Measurements from ENCODE around the gene PLEKHO2.

PLEKHO2 gene

GRCh38 chr15:64843991-64844390 is 2.3 kb downstream of the PLEKHO2 start:
- ATAC-seq (ENCODE audit: low read depth) (no peak), DNase-seq (ENCODE audit: low spot score) (no peak)
- no peak for TF ChIP-seq CTCF (IDR thresholded peaks at IDR 0.05; ENCODE audit: poor library complexity, severe bottlenecking)
- no peaks in the 10 kb centered on the region for H3K9me3 ChIP-seq (ENCODE audit: severe bottlenecking)
- no peak overlapping the region for H3K27ac ChIP-seq (ENCODE audit: poor library complexity, severe bottlenecking)
- H3K4me3 ChIP-seq (ENCODE audit: severe bottlenecking), result no peak overlapping the region
- H3K36me3 ChIP-seq (ENCODE audit: low read depth), result no peaks in the 10 kb centered on the region; the same call in 1 of the 2 replicates
- H3K4me1 ChIP-seq (ENCODE audit: insufficient read depth, poor library complexity, severe bottlenecking), result peaks cover 15% of the 10 kb centered on the region
- H3K27me3 ChIP-seq (ENCODE audit: insufficient read depth, poor library complexity, severe bottlenecking), result no peaks in the 10 kb centered on the region

GRCh38 chr15:64844576-64845145 is 2.9 kb downstream of the PLEKHO2 start:
- no peak for DNase-seq (ENCODE audit: low spot score)
- H3K27ac ChIP-seq (ENCODE audit: poor library complexity, severe bottlenecking), result no peak overlapping the region
- no peaks in the 10 kb centered on the region for H3K9me3 ChIP-seq (ENCODE audit: severe bottlenecking)
- no peak overlapping the region for H3K4me3 ChIP-seq (ENCODE audit: severe bottlenecking)
- H3K36me3 ChIP-seq (ENCODE audit: low read depth), result peaks cover 4% of the 10 kb centered on the region; the same call in 1 of the 2 replicates
- no peak for ATAC-seq (ENCODE audit: low read depth)
- TF ChIP-seq CTCF (IDR thresholded peaks at IDR 0.05; ENCODE audit: poor library complexity, severe bottlenecking), result no peak
- H3K27me3 ChIP-seq (ENCODE audit: insufficient read depth, poor library complexity, severe bottlenecking), result no peaks in the 10 kb centered on the region
- peaks cover 15% of the 10 kb centered on the region for H3K4me1 ChIP-seq (ENCODE audit: insufficient read depth, poor library complexity, severe bottlenecking)

GRCh38 chr15:64845183-64845611 is 3.5 kb downstream of the PLEKHO2 start:
- H3K9me3 ChIP-seq (ENCODE audit: severe bottlenecking), result no peaks in the 10 kb centered on the region
- TF ChIP-seq CTCF (IDR thresholded peaks at IDR 0.05; ENCODE audit: poor library complexity, severe bottlenecking), result no peak
- H3K4me3 ChIP-seq (ENCODE audit: severe bottlenecking), result no peak overlapping the region
- H3K27ac ChIP-seq (ENCODE audit: poor library complexity, severe bottlenecking), result no peak overlapping the region
- peaks cover 5% of the 10 kb centered on the region; the same call in 1 of the 2 replicates for H3K36me3 ChIP-seq (ENCODE audit: low read depth)
- H3K27me3 ChIP-seq (ENCODE audit: insufficient read depth, poor library complexity, severe bottlenecking), result no peaks in the 10 kb centered on the region
- H3K4me1 ChIP-seq (ENCODE audit: insufficient read depth, poor library complexity, severe bottlenecking), result peaks cover 15% of the 10 kb centered on the region
- ATAC-seq (ENCODE audit: low read depth) (no peak), DNase-seq (ENCODE audit: low spot score) (no peak)

GRCh38 chr15:64845831-64846595 is 4.3 kb downstream of the PLEKHO2 start:
- no peak for TF ChIP-seq CTCF (IDR thresholded peaks at IDR 0.05; ENCODE audit: poor library complexity, severe bottlenecking)
- Histone ChIP-seq H3K27ac (ENCODE audit: poor library complexity, severe bottlenecking) (no peak overlapping the region), H3K4me3 (ENCODE audit: severe bottlenecking) (no peak overlapping the region), H3K36me3 (ENCODE audit: low read depth) (peaks cover 5% of the 10 kb centered on the region; the same call in 1 of the 2 replicates), H3K9me3 (ENCODE audit: severe bottlenecking) (no peaks in the 10 kb centered on the region), H3K4me1 (ENCODE audit: insufficient read depth, poor library complexity, severe bottlenecking) (peaks cover 21% of the 10 kb centered on the region), H3K27me3 (ENCODE audit: insufficient read depth, poor library complexity, severe bottlenecking) (no peaks in the 10 kb centered on the region)
- no peak for DNase-seq (ENCODE audit: low spot score)
- no peak for ATAC-seq (ENCODE audit: low read depth)

- Histone ChIP-seq H3K9me3 (ENCODE audit: severe bottlenecking) (no peaks in the 10 kb centered on the region), H3K36me3 (ENCODE audit: low read depth) (peaks cover 5% of the 10 kb centered on the region; the same call in 1 of the 2 replicates), H3K27ac (ENCODE audit: poor library complexity, severe bottlenecking) (no peak overlapping the region), H3K27me3 (ENCODE audit: insufficient read depth, poor library complexity, severe bottlenecking) (no peaks in the 10 kb centered on the region), H3K4me1 (ENCODE audit: insufficient read depth, poor library complexity, severe bottlenecking) (peaks cover 25% of the 10 kb centered on the region), H3K4me3 (ENCODE audit: severe bottlenecking) (no peak overlapping the region)
- no peak for TF ChIP-seq CTCF (IDR thresholded peaks at IDR 0.05; ENCODE audit: poor library complexity, severe bottlenecking)
- no peak for DNase-seq (ENCODE audit: low spot score)
- ATAC-seq (ENCODE audit: low read depth), result no peak
Measured at GRCh38 chr15:64847016-64847415, 5.3 kb downstream of the PLEKHO2 start.
